ENCODE results near the gene AMIGO1. TPM values are rescaled to one million over a fixed set of nuclear protein-coding genes. Genes with fewer than 3 reads are reported as not detected.

The AMIGO1 gene
- total RNA-seq, 1 experiment from 2014 or later, result 0.10 TPM

DNA sequence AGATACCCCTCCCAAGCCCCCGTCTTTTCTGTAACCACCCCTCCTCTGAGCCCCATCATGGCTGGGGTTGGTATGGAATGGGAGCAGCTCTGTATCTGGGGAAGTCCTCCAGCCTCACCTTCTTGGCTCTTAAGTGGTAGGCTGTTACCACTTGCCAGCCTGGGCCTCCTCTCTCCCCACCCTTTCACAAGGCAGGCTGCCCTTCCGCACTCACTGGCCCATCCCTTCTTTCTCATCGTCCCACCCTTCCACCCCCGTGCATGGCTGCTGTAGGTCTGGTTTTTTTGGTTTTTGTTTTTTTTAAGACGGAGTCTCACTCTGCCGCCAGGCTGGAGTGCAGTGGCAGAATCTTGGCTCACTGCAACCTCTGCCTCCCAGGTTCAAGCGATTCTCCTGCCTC lies 10.4 kb downstream of the AMIGO1 start (continued):
- TF ChIP-seq, protein P1, sequence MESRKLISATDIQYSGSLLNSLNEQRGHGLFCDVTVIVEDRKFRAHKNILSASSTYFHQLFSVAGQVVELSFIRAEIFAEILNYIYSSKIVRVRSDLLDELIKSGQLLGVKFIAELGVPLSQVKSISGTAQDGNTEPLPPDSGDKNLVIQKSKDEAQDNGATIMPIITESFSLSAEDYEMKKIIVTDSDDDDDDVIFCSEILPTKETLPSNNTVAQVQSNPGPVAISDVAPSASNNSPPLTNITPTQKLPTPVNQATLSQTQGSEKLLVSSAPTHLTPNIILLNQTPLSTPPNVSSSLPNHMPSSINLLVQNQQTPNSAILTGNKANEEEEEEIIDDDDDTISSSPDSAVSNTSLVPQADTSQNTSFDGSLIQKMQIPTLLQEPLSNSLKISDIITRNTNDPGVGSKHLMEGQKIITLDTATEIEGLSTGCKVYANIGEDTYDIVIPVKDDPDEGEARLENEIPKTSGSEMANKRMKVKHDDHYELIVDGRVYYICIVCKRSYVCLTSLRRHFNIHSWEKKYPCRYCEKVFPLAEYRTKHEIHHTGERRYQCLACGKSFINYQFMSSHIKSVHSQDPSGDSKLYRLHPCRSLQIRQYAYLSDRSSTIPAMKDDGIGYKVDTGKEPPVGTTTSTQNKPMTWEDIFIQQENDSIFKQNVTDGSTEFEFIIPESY (IDR thresholded peaks at IDR 0.05; ENCODE audit: extremely low read depth, insufficient replicate concordance, low read length), result no peak
- TF ChIP-seq, protein P2, sequence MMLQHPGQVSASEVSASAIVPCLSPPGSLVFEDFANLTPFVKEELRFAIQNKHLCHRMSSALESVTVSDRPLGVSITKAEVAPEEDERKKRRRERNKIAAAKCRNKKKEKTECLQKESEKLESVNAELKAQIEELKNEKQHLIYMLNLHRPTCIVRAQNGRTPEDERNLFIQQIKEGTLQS (IDR thresholded peaks at IDR 0.05), result no peak
- TF ChIP-seq CBX3 (IDR thresholded peaks at IDR 0.05; ENCODE audit: low read depth) (no peak), RAD21 (IDR thresholded peaks at IDR 0.05; ENCODE audit: low read depth) (no peak)

DNA sequence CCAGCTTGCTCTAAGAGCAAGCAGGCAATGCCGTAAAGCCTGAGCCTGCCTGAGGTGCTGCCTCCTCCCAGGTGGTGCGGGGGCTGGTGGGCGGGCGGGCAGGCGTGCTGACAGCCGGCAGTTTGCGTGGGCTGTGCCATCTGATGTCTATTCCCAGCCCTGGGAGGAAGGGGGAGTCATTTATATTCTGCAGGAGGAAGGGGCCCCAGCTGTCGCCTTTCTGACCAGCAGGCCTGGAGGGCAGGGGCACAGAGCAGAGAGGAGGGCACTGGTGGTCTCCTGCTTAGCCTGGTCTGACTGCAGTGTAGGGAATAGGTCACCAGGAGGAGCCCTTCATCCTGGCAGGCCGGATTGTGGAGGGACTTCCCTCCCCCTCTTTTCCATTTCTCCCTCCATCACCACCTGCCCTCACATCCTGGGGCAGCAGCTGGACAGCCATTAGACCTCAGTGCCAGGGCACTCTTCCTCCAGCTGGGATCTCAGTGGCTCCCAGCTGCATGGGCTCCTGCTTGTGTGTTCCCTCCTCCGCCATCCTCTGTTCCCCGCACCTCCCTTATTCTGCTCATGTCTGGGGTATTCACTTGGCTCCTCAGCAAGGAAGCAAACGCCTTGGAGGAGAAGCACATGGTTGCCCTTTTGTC lies 11.2 kb downstream of the AMIGO1 start:
- BruUV-seq (replicated peaks), result no TSS peak
- DNase-seq (ENCODE audit: low read depth, low spot score) (no peak), ATAC-seq (peak; percentile 28)
- Histone ChIP-seq H3K79me2 (ENCODE audit: insufficient read depth, low read length) (no peaks in the 10 kb centered on the region; the same call in 1 of the 2 replicates), H2AFZ (ENCODE audit: low read depth, low read length, poor library complexity, severe bottlenecking) (no peak overlapping the region), H3K4me1 (ENCODE audit: control insufficient read depth in 1 of 2, insufficient read depth in 2 of 2, low read length in 2 of 2) (peaks cover 8 to 16% of the 10 kb centered on the region in 2 experiments; a peak in 2 of 4 replicates), H3K4me2 (ENCODE audit: low read length) (no peak overlapping the region), H3K4me3 (replicated peaks in 1 of 2; ENCODE audit: low read depth in 1 of 2, low read length in 2 of 2) (no peak overlapping the region), H3K27me3 (ENCODE audit: insufficient read depth, low read length) (no peaks in the 10 kb centered on the region), H3K9ac (ENCODE audit: low read length) (no peak overlapping the region), H3K36me3 (ENCODE audit: control insufficient read depth in 1 of 2, insufficient read depth in 2 of 2, low read length in 2 of 2) (peaks cover 4 to 5% of the 10 kb centered on the region in 2 experiments; a peak in 1 of 4 replicates), H4K20me1 (ENCODE audit: insufficient read depth) (no peaks in the 10 kb centered on the region), H3K27ac (ENCODE audit: low read depth, low read length) (no peak overlapping the region), H3K9me2 (ENCODE audit: insufficient read depth) (no peaks in the 10 kb centered on the region), H3K9me3 (ENCODE audit: control insufficient read depth in 1 of 2, insufficient read depth in 1 of 2, low read depth in 1 of 2, low read length in 2 of 2) (no peaks in the 10 kb centered on the region)
- intact Hi-C loops (cut with micrococcal nuclease), result no loop called here
- ChIA-PET CTCF (interaction anchor here (0.7 to 5.0 kb wide), 5 partner anchors 14 to 164 kb away, joined by 3 to 70 read pairs (median 3); partner anchors contain the start of gene ATXN7L2), POLR2A (interaction anchor here (0.6 kb wide), 1 partner anchor 36 kb away, joined by 3 read pairs; no protein-coding TSS in a partner anchor), RAD21 (ENCODE audit: low non-redundant PET in 1 of 2, low total read pairs in 2 of 2, uncharacterized antibody in 2 of 2, unreplicated experiment in 2 of 2) (interaction anchor here in 1 of 2 experiments (1.8 kb wide), 1 partner anchor 34 kb away, joined by 6 read pairs; no protein-coding TSS in a partner anchor)
- TF ChIP-seq RAD21 (IDR thresholded peaks at IDR 0.05; ENCODE audit: low read depth) (peak; percentile 51), ELF1 (IDR thresholded peaks at IDR 0.05; ENCODE audit: borderline replicate concordance, low read depth) (no peak), SP1 (IDR thresholded peaks at IDR 0.05; ENCODE audit: low read depth) (no peak), ZFX (IDR thresholded peaks at IDR 0.05) (no peak)
- TF ChIP-seq, protein P3, sequence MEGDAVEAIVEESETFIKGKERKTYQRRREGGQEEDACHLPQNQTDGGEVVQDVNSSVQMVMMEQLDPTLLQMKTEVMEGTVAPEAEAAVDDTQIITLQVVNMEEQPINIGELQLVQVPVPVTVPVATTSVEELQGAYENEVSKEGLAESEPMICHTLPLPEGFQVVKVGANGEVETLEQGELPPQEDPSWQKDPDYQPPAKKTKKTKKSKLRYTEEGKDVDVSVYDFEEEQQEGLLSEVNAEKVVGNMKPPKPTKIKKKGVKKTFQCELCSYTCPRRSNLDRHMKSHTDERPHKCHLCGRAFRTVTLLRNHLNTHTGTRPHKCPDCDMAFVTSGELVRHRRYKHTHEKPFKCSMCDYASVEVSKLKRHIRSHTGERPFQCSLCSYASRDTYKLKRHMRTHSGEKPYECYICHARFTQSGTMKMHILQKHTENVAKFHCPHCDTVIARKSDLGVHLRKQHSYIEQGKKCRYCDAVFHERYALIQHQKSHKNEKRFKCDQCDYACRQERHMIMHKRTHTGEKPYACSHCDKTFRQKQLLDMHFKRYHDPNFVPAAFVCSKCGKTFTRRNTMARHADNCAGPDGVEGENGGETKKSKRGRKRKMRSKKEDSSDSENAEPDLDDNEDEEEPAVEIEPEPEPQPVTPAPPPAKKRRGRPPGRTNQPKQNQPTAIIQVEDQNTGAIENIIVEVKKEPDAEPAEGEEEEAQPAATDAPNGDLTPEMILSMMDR (IDR thresholded peaks at IDR 0.05 in 2 of 3, conservative IDR thresholded peaks at IDR 0.05 in 1 of 3; ENCODE audit: borderline replicate concordance in 1 of 3, insufficient read depth in 1 of 3, low read depth in 2 of 3, low read length in 2 of 3), result peak; percentile 37 to 61 (median 53); a peak in 5 of 6 replicates
